Measurements from ENCODE around the gene LDAH.
A peak's percentile ranks its signal among the peaks of the same experiment; 100 is the strongest.

LDAH gene

GRCh38 chr2:20638646-20639430 is 184.1 kb downstream of the LDAH start:
- no peaks in the 10 kb centered on the region for H3K27me3 ChIP-seq (replicated peaks in 2 of 5; ENCODE audit: control insufficient read depth in 4 of 5, insufficient read depth in 5 of 5, low read length in 4 of 5)
- no peak for DNase-seq
- CTCF ChIA-PET = interaction anchor here (0.8 to 7.8 kb wide), 5 partner anchors 10 to 312 kb away, joined by 3 to 59 read pairs (median 24); no protein-coding TSS in a partner anchor
- POLR2A ChIA-PET = no interaction called here
- peaks cover 0 to 45% (median 20%) of the 10 kb centered on the region in 4 experiments for H3K36me3 ChIP-seq (ENCODE audit: control insufficient read depth in 4 of 4, insufficient read depth in 4 of 4, low read length in 3 of 4)
- peaks cover 0 to 15% (median 2%) of the 10 kb centered on the region in 4 experiments for H3K4me1 ChIP-seq (ENCODE audit: control extremely low read depth in 1 of 4, control insufficient read depth in 4 of 4, insufficient read depth in 4 of 4, low read length in 3 of 4)
- no peaks in the 10 kb centered on the region for H3K9me3 ChIP-seq (ENCODE audit: control extremely low read depth in 1 of 5, control insufficient read depth in 4 of 5, insufficient read depth in 2 of 5, low read depth in 1 of 5, low read length in 4 of 5)
- 94% methylated on average over 15 of the region's 15 CpGs for WGBS (ENCODE audit: insufficient coverage)
- no peak overlapping the region for H3K27ac ChIP-seq (ENCODE audit: insufficient read depth in 1 of 2, low read depth in 1 of 2, low read length in 2 of 2, poor library complexity in 1 of 2, severe bottlenecking in 2 of 2)
- no peak overlapping the region for H3K4me3 ChIP-seq (ENCODE audit: control insufficient read depth in 1 of 7, extremely low read depth in 1 of 7, insufficient read depth in 4 of 7, low read depth in 2 of 7, low read length in 6 of 7)

GRCh38 chr2:20638014-20638413 is 184.9 kb downstream of the LDAH start:
- Histone ChIP-seq H3K36me3 (ENCODE audit: control insufficient read depth in 4 of 4, insufficient read depth in 4 of 4, low read length in 3 of 4) (peaks cover 0 to 46% (median 19%) of the 10 kb centered on the region in 4 experiments), H3K4me3 (ENCODE audit: control insufficient read depth in 1 of 7, extremely low read depth in 1 of 7, insufficient read depth in 4 of 7, low read depth in 2 of 7, low read length in 6 of 7) (no peak overlapping the region), H3K27ac (ENCODE audit: insufficient read depth in 1 of 2, low read depth in 1 of 2, low read length in 2 of 2, poor library complexity in 1 of 2, severe bottlenecking in 2 of 2) (no peak overlapping the region), H3K27me3 (replicated peaks in 2 of 5; ENCODE audit: control insufficient read depth in 4 of 5, insufficient read depth in 5 of 5, low read length in 4 of 5) (no peaks in the 10 kb centered on the region), H3K9me3 (ENCODE audit: control extremely low read depth in 1 of 5, control insufficient read depth in 4 of 5, insufficient read depth in 2 of 5, low read depth in 1 of 5, low read length in 4 of 5) (no peaks in the 10 kb centered on the region), H3K4me1 (ENCODE audit: control extremely low read depth in 1 of 4, control insufficient read depth in 4 of 4, insufficient read depth in 4 of 4, low read length in 3 of 4) (peaks cover 0 to 14% (median 2%) of the 10 kb centered on the region in 4 experiments)
- ChIA-PET CTCF (interaction anchor here (0.8 to 7.8 kb wide), 6 partner anchors 11 to 311 kb away, joined by 3 to 59 read pairs (median 4); no protein-coding TSS in a partner anchor), POLR2A (no interaction called here)
- WGBS (ENCODE audit: insufficient coverage) = 98% methylated on average over 13 of the region's 13 CpGs
- DNase-seq = no peak

- POLR2A ChIA-PET = no interaction called here
These were observed 185.8 kb downstream of the LDAH start for GRCh38 chr2:20637147-20637546.

GRCh38 chr2:20635675-20636584 is 187.0 kb downstream of the LDAH start:
- H3K4me1 ChIP-seq (ENCODE audit: control extremely low read depth in 1 of 4, control insufficient read depth in 4 of 4, insufficient read depth in 4 of 4, low read length in 3 of 4) = peaks cover 0 to 14% (median 2%) of the 10 kb centered on the region in 4 experiments
- no peak overlapping the region for H3K4me3 ChIP-seq (ENCODE audit: control insufficient read depth in 1 of 7, extremely low read depth in 1 of 7, insufficient read depth in 4 of 7, low read depth in 2 of 7, low read length in 6 of 7)
- CTCF ChIA-PET = interaction anchor here (0.7 to 7.4 kb wide), 13 partner anchors 13 to 258 kb away, joined by 3 to 59 read pairs (median 6); partner anchors contain the start of gene RHOB
- no peaks in the 10 kb centered on the region for H3K27me3 ChIP-seq (replicated peaks in 2 of 5; ENCODE audit: control insufficient read depth in 4 of 5, insufficient read depth in 5 of 5, low read length in 4 of 5)
- WGBS (ENCODE audit: insufficient coverage) = 56% methylated on average over 32 of the region's 32 CpGs
- DNase-seq = peak; percentile 52 to 76 (median 76)
- H3K36me3 ChIP-seq (ENCODE audit: control insufficient read depth in 4 of 4, insufficient read depth in 4 of 4, low read length in 3 of 4) = peaks cover 0 to 34% (median 15%) of the 10 kb centered on the region in 4 experiments
- no peak overlapping the region for H3K27ac ChIP-seq (ENCODE audit: insufficient read depth in 1 of 2, low read depth in 1 of 2, low read length in 2 of 2, poor library complexity in 1 of 2, severe bottlenecking in 2 of 2)
- H3K9me3 ChIP-seq (ENCODE audit: control extremely low read depth in 1 of 5, control insufficient read depth in 4 of 5, insufficient read depth in 2 of 5, low read depth in 1 of 5, low read length in 4 of 5) = no peaks in the 10 kb centered on the region
- POLR2A ChIA-PET = no interaction called here

More at GRCh38 chr2:20637147-20637546, 185.8 kb downstream of the LDAH start:
- peaks cover 0 to 14% (median 2%) of the 10 kb centered on the region in 4 experiments for H3K4me1 ChIP-seq (ENCODE audit: control extremely low read depth in 1 of 4, control insufficient read depth in 4 of 4, insufficient read depth in 4 of 4, low read length in 3 of 4)
- WGBS (ENCODE audit: insufficient coverage) = 95% methylated on average over 7 of the region's 13 CpGs
- H3K9me3 ChIP-seq (ENCODE audit: control extremely low read depth in 1 of 5, control insufficient read depth in 4 of 5, insufficient read depth in 2 of 5, low read depth in 1 of 5, low read length in 4 of 5) = no peaks in the 10 kb centered on the region
- CTCF ChIA-PET = interaction anchor here (1.0 to 7.8 kb wide), 9 partner anchors 11 to 260 kb away, joined by 3 to 59 read pairs (median 4); no protein-coding TSS in a partner anchor
- DNase-seq = no peak
- no peak overlapping the region for H3K27ac ChIP-seq (ENCODE audit: insufficient read depth in 1 of 2, low read depth in 1 of 2, low read length in 2 of 2, poor library complexity in 1 of 2, severe bottlenecking in 2 of 2)
- peaks cover 0 to 46% (median 18%) of the 10 kb centered on the region in 4 experiments for H3K36me3 ChIP-seq (ENCODE audit: control insufficient read depth in 4 of 4, insufficient read depth in 4 of 4, low read length in 3 of 4)
- no peaks in the 10 kb centered on the region for H3K27me3 ChIP-seq (replicated peaks in 2 of 5; ENCODE audit: control insufficient read depth in 4 of 5, insufficient read depth in 5 of 5, low read length in 4 of 5)
- no peak overlapping the region for H3K4me3 ChIP-seq (ENCODE audit: control insufficient read depth in 1 of 7, extremely low read depth in 1 of 7, insufficient read depth in 4 of 7, low read depth in 2 of 7, low read length in 6 of 7)

- POLR2A ChIA-PET = interaction anchor here (1.5 kb wide), 1 partner anchor 188 kb away, joined by 5 read pairs; the partner anchor contains the start of gene RHOB
- H3K4me1 ChIP-seq (ENCODE audit: control extremely low read depth in 1 of 4, control insufficient read depth in 4 of 4, insufficient read depth in 4 of 4, low read length in 3 of 4) = peaks cover 0 to 14% (median 2%) of the 10 kb centered on the region in 4 experiments
- no peaks in the 10 kb centered on the region for H3K9me3 ChIP-seq (ENCODE audit: control extremely low read depth in 1 of 5, control insufficient read depth in 4 of 5, insufficient read depth in 2 of 5, low read depth in 1 of 5, low read length in 4 of 5)
- CTCF ChIA-PET = interaction anchor here (0.7 to 7.4 kb wide), 16 partner anchors 14 to 256 kb away, joined by 3 to 59 read pairs (median 4); partner anchors contain the start of gene RHOB
- H3K27ac ChIP-seq (ENCODE audit: insufficient read depth in 1 of 2, low read depth in 1 of 2, low read length in 2 of 2, poor library complexity in 1 of 2, severe bottlenecking in 2 of 2) = no peak overlapping the region
- H3K4me3 ChIP-seq (ENCODE audit: control insufficient read depth in 1 of 7, extremely low read depth in 1 of 7, insufficient read depth in 4 of 7, low read depth in 2 of 7, low read length in 6 of 7) = no peak overlapping the region
- H3K36me3 ChIP-seq (ENCODE audit: control insufficient read depth in 4 of 4, insufficient read depth in 4 of 4, low read length in 3 of 4) = peaks cover 0 to 31% (median 9%) of the 10 kb centered on the region in 4 experiments
- no peak for DNase-seq
- WGBS (ENCODE audit: insufficient coverage) = 88% methylated on average over 4 of the region's 5 CpGs
- H3K27me3 ChIP-seq (replicated peaks in 2 of 5; ENCODE audit: control insufficient read depth in 4 of 5, insufficient read depth in 5 of 5, low read length in 4 of 5) = no peaks in the 10 kb centered on the region
These were observed 187.8 kb downstream of the LDAH start for GRCh38 chr2:20635113-20635510.

- Histone ChIP-seq H3K27me3 (replicated peaks in 2 of 5; ENCODE audit: control insufficient read depth in 4 of 5, insufficient read depth in 5 of 5, low read length in 4 of 5) (no peaks in the 10 kb centered on the region), H3K4me3 (ENCODE audit: control insufficient read depth in 1 of 7, extremely low read depth in 1 of 7, insufficient read depth in 4 of 7, low read depth in 2 of 7, low read length in 6 of 7) (peak overlapping the region in 1 of 7 experiments; percentile 38), H3K9me3 (ENCODE audit: control extremely low read depth in 1 of 5, control insufficient read depth in 4 of 5, insufficient read depth in 2 of 5, low read depth in 1 of 5, low read length in 4 of 5) (no peaks in the 10 kb centered on the region), H3K4me1 (ENCODE audit: control extremely low read depth in 1 of 4, control insufficient read depth in 4 of 4, insufficient read depth in 4 of 4, low read length in 3 of 4) (peaks cover 0 to 14% (median 2%) of the 10 kb centered on the region in 4 experiments), H3K27ac (ENCODE audit: insufficient read depth in 1 of 2, low read depth in 1 of 2, low read length in 2 of 2, poor library complexity in 1 of 2, severe bottlenecking in 2 of 2) (no peak overlapping the region), H3K36me3 (ENCODE audit: control insufficient read depth in 4 of 4, insufficient read depth in 4 of 4, low read length in 3 of 4) (peaks cover 0 to 26% (median 7%) of the 10 kb centered on the region in 4 experiments)
- no peak for DNase-seq
- POLR2A ChIA-PET = interaction anchor here (1.5 kb wide), 1 partner anchor 188 kb away, joined by 5 read pairs; the partner anchor contains the start of gene RHOB
- WGBS (ENCODE audit: insufficient coverage) = 94% methylated on average over 9 of the region's 9 CpGs
- CTCF ChIA-PET = interaction anchor here (0.7 to 7.4 kb wide), 20 partner anchors 12 to 256 kb away, joined by 3 to 59 read pairs (median 4); partner anchors contain the start of gene RHOB
These were observed 188.3 kb downstream of the LDAH start for GRCh38 chr2:20634507-20635112.
